HL-60 (cell line): ENCODE measurements around the gene CERKL.

Experiments
- DNase-seq, 2 experiments: peaks; one replicate each; pipeline ENCODE4 v3.0.0-alpha.2; 2010 to 2020; ENCODE audit warnings: low read depth in 1 of 2, low spot score in 1 of 2
- H3K27ac ChIP-seq: fragments of 250-450 bp; sonication (Bioruptor Pico); replicated peaks from 2 replicates; pipeline ENCODE4 v1.5.1; 2020; ENCODE audit warnings: mild to moderate bottlenecking, moderate library complexity
- H3K27me3 ChIP-seq: fragments of 250-450 bp; sonication (Bioruptor Pico); 2 replicates; pipeline ENCODE4 v1.5.1; 2021; ENCODE audit warnings: mild to moderate bottlenecking, moderate library complexity; ENCODE audit not compliant: insufficient read depth, poor library complexity, severe bottlenecking
- H3K4me3 ChIP-seq: replicated peaks from 2 replicates; pipeline ENCODE4 v1.5.1; 2011; ENCODE audit warnings: mild to moderate bottlenecking, control low read depth, low read length; ENCODE audit not compliant: insufficient read depth
- CTCF ChIP-seq: IDR thresholded peaks from one replicate; pipeline ENCODE4 v1.5.1; 2011; ENCODE audit warnings: low read length, control low read depth, inconsistent platforms; ENCODE audit not compliant: insufficient read depth
- GABPA ChIP-seq: IDR thresholded peaks from 2 replicates; pipeline ENCODE4 v1.6.1; 2012; ENCODE audit warnings: low read depth
- POLR2AphosphoS5 ChIP-seq: IDR thresholded peaks from 2 replicates; pipeline ENCODE4 v1.6.1; 2012; ENCODE audit warnings: low read depth
- REST ChIP-seq: IDR thresholded peaks from 2 replicates; pipeline ENCODE4 v1.6.1; 2012; ENCODE audit warnings: low read depth; ENCODE audit not compliant: insufficient replicate concordance
- SPI1 ChIP-seq: IDR thresholded peaks from 2 replicates; pipeline ENCODE4 v1.6.1; 2012; ENCODE audit warnings: low read depth, mild to moderate bottlenecking, borderline replicate concordance

Gene CERKL

GRCh38 chr2:181628590-181629585, 28.0 kb downstream of the CERKL start:
- Histone ChIP-seq H3K27me3 (peaks cover 15% of the 10 kb centered on the region), H3K4me3 (no peak overlapping the region), H3K27ac (no peak overlapping the region)
- TF ChIP-seq GABPA (no peak), REST (no peak), SPI1 (no peak), CTCF (no peak), POLR2AphosphoS5 (no peak)
- no peak for DNase-seq

GRCh38 chr2:181627545-181627944, 29.4 kb downstream of the CERKL start:
- DNase-seq: no peak
- TF ChIP-seq REST (no peak), GABPA (no peak), SPI1 (no peak), POLR2AphosphoS5 (no peak), CTCF (no peak)
- H3K27me3 ChIP-seq: peaks cover 24% of the 10 kb centered on the region
- H3K4me3 ChIP-seq: no peak overlapping the region
- H3K27ac ChIP-seq: no peak overlapping the region

- DNase-seq: no peak
- Histone ChIP-seq H3K27ac (no peak overlapping the region), H3K4me3 (no peak overlapping the region), H3K27me3 (peaks cover 29% of the 10 kb centered on the region)
- TF ChIP-seq SPI1 (no peak), REST (no peak), POLR2AphosphoS5 (no peak)
Observed at GRCh38 chr2:181626671-181627070, 30.2 kb downstream of the CERKL start.
